ENCODE data around the gene CNTN5. TPM values are rescaled to one million over a fixed set of nuclear protein-coding genes. Genes with fewer than 3 reads are reported as not detected.

CNTN5 gene
- total RNA-seq, 6 donors from 2014 or later = 0.13 to 1.0 (median 0.57) TPM; not detected in 2

DNA sequence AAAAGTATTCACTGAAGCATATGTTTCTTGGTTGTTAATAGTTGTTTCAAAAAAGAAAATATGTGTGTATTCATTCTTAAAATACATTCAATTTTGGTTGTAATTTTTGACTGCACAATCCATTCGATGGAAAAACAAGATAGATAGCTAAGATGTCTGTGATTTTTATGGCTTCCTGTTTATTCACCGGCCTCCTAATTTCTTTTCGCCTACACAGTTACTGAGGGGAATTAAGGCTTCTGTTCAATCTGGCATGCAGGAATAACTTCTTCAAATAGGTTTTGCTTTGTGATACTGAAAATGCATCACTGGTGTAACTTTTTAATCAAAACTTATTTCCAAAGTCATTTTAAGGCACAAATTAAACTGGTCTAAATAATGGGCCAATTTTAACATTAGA lies 1375.5 kb downstream of the CNTN5 start:
- no peak for DNase-seq
- no peaks in the 10 kb centered on the region for H3K27me3 ChIP-seq
- H3K27ac ChIP-seq = no peak overlapping the region
- WGBS, 2 donors = 34 to 40% methylated on average over 3 of the region's 3 CpGs
- no peaks in the 10 kb centered on the region for H3K4me1 ChIP-seq
- no peak for ATAC-seq (ENCODE audit: low FRiP score in 2 of 2)
- TF ChIP-seq POLR2AphosphoS5 (IDR thresholded peaks at IDR 0.05) (no peak), EP300 (IDR thresholded peaks at IDR 0.05) (no peak), POLR2A (IDR thresholded peaks at IDR 0.05) (no peak)
- TF ChIP-seq, protein P1, sequence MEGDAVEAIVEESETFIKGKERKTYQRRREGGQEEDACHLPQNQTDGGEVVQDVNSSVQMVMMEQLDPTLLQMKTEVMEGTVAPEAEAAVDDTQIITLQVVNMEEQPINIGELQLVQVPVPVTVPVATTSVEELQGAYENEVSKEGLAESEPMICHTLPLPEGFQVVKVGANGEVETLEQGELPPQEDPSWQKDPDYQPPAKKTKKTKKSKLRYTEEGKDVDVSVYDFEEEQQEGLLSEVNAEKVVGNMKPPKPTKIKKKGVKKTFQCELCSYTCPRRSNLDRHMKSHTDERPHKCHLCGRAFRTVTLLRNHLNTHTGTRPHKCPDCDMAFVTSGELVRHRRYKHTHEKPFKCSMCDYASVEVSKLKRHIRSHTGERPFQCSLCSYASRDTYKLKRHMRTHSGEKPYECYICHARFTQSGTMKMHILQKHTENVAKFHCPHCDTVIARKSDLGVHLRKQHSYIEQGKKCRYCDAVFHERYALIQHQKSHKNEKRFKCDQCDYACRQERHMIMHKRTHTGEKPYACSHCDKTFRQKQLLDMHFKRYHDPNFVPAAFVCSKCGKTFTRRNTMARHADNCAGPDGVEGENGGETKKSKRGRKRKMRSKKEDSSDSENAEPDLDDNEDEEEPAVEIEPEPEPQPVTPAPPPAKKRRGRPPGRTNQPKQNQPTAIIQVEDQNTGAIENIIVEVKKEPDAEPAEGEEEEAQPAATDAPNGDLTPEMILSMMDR (IDR thresholded peaks at IDR 0.05) = no peak
- no peaks in the 10 kb centered on the region for H3K36me3 ChIP-seq
- H3K4me3 ChIP-seq = no peak overlapping the region
- no peaks in the 10 kb centered on the region for H3K9me3 ChIP-seq

DNA sequence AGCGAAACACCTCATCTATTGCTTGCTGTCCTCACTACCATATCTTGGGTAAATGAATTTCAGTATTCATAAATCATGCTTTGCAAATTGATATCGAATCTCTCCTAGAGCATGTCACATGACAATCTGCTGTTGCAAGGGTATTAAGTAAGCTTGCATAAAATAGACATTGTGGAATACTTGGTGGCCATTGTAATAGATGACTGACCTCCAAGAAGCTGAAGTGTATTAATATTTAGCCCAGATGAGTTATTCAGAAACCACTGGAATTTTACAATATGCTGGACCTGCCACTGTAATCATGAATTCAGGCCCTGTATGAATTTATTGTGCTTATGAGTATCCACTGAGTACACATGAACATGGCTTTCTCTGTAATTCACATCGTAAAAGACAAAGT lies 1376.7 kb downstream of the CNTN5 start:
- no peaks in the 10 kb centered on the region for H3K4me1 ChIP-seq
- no peak overlapping the region for H3K27ac ChIP-seq
- 79 to 83% methylated on average over 3 of the region's 3 CpGs for WGBS, 2 donors
- H3K4me3 ChIP-seq = no peak overlapping the region
- no peaks in the 10 kb centered on the region for H3K36me3 ChIP-seq
- no peak for DNase-seq
- no peak for ATAC-seq (ENCODE audit: low FRiP score in 2 of 2)
- TF ChIP-seq EP300 (IDR thresholded peaks at IDR 0.05) = no peak
- TF ChIP-seq POLR2AphosphoS5 (IDR thresholded peaks at IDR 0.05) = no peak
- TF ChIP-seq POLR2A (IDR thresholded peaks at IDR 0.05) = no peak
- TF ChIP-seq, protein P1 (IDR thresholded peaks at IDR 0.05) = no peak
- no peaks in the 10 kb centered on the region for H3K9me3 ChIP-seq
- H3K27me3 ChIP-seq = no peaks in the 10 kb centered on the region

DNA sequence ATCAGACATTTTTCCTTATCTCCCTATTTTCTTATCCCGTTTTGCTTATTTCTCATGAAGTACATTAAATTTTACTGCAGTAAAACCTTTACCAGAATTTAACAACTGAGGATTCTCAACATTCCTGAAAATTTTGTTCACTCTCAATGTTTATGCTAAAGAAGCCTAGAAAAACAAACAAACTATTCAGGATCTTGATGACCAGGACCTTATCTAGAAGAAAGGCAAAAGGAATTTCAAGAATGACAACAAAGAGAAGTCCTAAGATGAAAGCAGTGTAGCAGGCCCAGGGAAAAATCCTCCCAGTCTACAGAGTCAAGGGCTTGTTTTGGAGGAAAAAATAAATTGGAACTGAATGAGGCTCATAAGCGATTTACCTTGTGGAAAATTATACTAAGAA lies 1383.1 kb downstream of the CNTN5 start:
- Histone ChIP-seq H3K4me3 (no peak overlapping the region), H3K9me3 (no peaks in the 10 kb centered on the region), H3K36me3 (no peaks in the 10 kb centered on the region), H3K4me1 (no peaks in the 10 kb centered on the region), H3K27me3 (no peaks in the 10 kb centered on the region), H3K27ac (no peak overlapping the region)
- TF ChIP-seq EP300 (IDR thresholded peaks at IDR 0.05) (no peak), POLR2AphosphoS5 (IDR thresholded peaks at IDR 0.05) (no peak), POLR2A (IDR thresholded peaks at IDR 0.05) (no peak)
- TF ChIP-seq, protein P1 (IDR thresholded peaks at IDR 0.05) = no peak
- DNase-seq (no peak), ATAC-seq (ENCODE audit: low FRiP score in 2 of 2) (no peak)
- WGBS, 2 donors = 14 to 29% methylated on average over 2 of the region's 2 CpGs

DNA sequence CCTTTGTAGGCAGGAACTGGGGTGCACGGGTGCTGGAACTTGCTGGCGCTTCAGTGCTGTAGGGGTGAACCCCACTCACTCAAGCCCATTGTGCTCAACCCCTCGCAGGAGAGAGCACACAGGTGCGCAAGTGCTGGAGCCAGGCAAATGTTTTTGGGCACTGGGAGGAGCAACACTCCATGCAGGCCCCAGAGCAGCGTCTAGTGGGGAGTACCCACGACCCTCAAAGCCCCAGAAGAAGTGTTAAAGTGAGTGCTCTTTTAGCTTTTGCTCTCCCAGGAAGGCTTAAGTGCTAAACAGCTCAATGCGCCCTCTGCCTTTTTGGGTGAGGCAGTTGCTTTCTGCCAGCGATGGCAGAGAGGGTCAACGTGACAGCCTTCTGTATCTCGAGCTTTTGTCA lies 1384.2 kb downstream of the CNTN5 start:
- Histone ChIP-seq H3K36me3 (no peaks in the 10 kb centered on the region), H3K27me3 (no peaks in the 10 kb centered on the region), H3K9me3 (no peaks in the 10 kb centered on the region), H3K4me3 (no peak overlapping the region), H3K4me1 (no peaks in the 10 kb centered on the region), H3K27ac (no peak overlapping the region)
- DNase-seq = no peak
- 78 to 84% methylated on average over 7 to 10 of the region's 10 CpGs for WGBS, 2 donors
- no peak for ATAC-seq (ENCODE audit: low FRiP score in 2 of 2)
- TF ChIP-seq EP300 (IDR thresholded peaks at IDR 0.05) (no peak), POLR2AphosphoS5 (IDR thresholded peaks at IDR 0.05) (no peak), POLR2A (IDR thresholded peaks at IDR 0.05) (no peak)
- TF ChIP-seq, protein P1 (IDR thresholded peaks at IDR 0.05) = no peak

All from upper lobe of left lung (tissue), 6 donors.